Left colon (tissue), 2 donors: ENCODE data around the gene CDH15. TPM values are rescaled to one million over a fixed set of nuclear protein-coding genes. Genes with fewer than 3 reads are reported as not detected.
"Not testable (repeated sequence)": the region's sequence is repeated elsewhere in the genome, so short reads cannot be mapped to it uniquely, and the experiment has no call there.

Source experiments
- ATAC-seq: fragments of 200-7000 bp; cut with Tn5 transposase; one replicate; pipeline ENCODE4 v1.9.1; 2020; ENCODE audit warnings: mild to moderate bottlenecking, moderate library complexity
- DNase-seq, 2 donors: peaks; one replicate each; pipeline ENCODE4 v3.0.0-alpha.2; 2020
- intact Hi-C, 2 donors: fragments of 100-400 bp; cut with DNase I in 1 of 2; cut with micrococcal nuclease in 1 of 2; formaldehyde crosslinking; loops; one replicate each; pipeline versions ENCODE4 v1.11.2 to v1.14.0; 2022; cut with DNase I, micrococcal nuclease
- total RNA-seq, 2 donors: library from RNA; stranded (reverse); fragmentation: NEBNext Ultra II Directional; extraction: Animal tissue kit (Norgen Biotek cat#: 25700); gene quantifications; one replicate each; pipeline ENCODE4 v1.2.1, GENCODE V29; 2021
- donor health status: DM: no; HTN: no; CAD: no.
- donor health status: DM: yes; HTN: yes; CAD: no.

CDH15 gene
- total RNA-seq, 2 donors from 2014 or later, result not detected

DNA sequence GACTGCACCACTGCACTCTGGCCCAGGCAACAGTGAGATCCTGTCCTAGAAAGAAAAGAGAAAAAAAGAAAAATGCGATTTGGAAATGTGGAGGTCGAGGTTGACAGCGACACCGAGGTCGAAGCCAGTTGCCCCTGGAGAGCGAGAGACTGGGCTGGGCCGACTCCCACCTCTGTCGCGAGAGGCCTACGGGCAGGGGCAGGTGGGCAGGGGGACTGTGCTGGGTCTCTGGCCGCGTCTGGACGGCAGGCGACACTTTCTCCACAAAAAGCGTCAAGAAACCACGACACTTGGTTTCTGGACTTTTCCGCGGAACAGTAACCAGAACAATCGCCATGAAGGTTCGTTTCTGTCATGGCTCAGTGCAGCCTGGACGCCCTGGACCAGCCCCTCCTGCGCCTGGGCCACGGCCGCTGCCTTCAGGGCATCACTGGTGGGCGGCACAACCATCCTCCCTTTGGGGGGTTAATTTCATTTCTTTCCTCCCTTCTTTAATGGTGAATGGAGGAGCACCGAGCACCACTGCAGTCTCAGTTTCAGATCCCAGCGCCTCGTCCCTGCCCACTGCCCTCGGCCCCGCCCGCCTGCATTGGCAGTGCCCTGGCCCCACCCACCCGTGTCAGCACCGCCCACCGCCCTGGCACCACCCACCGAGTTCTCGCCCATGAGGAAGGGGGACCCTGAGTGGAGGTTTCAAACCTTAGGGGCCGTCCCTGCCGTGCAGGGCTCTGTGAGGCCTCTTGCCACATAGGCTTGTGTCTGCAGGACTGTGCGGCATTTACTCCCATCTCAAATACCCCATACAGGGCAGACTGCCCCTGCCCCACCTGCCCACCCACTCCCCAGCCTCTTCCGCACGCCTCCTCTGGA, 18.5 kb upstream of the CDH15 start:
- ATAC-seq (peak; percentile 21), DNase-seq (no peak)
- intact Hi-C loops, result no loop called here

DNA sequence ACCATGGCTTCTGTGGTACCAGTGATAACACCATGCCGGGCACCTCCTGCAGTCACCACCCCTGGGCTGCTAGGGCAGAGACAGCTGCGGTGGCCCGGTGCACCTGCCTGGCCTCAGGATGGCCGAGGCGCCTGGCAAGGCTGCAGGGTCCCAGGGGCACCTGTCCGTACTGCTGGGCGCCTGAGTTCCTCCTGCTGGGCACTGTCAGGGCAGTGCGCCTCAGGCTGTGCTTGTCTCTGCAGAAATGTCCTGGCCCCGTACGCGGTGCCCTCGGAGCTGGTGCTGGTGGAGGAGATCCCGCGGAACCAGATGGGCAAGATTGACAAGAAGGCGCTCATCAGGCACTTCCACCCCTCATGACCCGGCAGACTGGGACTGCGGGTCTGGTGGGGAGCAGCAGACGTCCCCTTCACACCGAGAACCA, 17.7 kb upstream of the CDH15 start:
- DNase-seq (no peak), ATAC-seq (peak; percentile 29)
- intact Hi-C loops, result no loop called here

DNA sequence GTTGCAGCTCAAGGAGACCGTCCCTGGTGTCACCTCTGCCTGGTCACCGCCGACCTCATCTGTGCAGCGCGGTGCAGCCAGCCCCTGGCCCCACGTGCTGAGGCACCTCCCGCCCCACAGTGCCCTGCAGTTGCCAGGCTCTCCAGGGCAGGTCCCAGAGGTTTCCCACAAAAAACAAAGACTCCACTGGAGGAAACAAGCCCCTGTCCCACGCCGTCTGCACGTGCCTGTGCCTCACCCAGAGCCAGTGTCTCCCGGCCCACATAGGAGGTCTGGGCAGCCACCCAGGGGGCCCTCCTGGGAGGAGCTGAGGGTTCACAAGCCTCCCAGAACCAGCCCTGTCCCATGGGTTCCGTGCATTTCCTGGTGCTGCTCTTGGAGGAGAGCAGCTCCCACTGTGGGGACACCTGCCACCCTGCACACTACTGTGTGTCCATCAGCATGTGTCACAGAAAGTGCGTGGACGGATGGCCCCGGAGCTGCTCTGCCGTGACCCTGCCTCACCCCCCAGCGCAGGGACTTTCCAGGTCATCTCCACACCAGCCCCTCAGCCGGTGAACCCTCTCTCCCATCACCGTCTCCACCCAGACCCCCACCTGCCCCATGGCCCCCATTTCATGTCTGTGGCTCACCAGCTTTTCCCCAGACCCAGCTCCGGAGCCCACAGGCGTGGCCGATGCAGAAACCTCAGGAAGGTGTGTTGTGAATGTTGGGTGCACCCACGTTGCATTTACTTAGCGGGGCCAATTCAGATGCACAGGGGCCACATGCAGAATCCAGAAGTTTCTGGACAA, 17.0 kb upstream of the CDH15 start:
- DNase-seq (no peak), ATAC-seq (peak; percentile 35)
- intact Hi-C loops, result no loop called here

DNA sequence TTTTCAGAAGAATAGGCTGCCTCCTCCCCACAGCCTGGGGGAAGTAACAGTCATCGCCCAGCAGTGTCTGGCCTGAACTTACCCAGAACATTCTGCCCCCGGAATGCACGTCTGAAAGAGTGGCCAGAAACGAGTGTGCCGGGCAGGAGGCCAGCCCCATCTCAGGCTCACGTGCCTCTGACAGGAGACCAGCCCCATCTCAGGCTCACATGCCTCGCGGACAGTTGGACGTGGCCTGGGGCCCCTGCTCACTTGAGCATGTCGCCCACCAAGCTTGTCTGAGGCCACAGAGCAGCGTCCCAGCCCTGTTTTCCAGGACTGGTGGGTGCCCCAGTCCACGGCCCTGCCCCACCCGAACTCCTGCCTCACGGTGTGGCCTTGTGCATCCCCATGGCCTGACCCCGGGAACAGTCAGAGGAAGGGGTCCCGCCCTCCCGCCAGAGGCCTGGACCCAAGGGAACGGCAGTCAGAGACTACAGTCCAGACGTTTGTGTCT, 16.3 kb upstream of the CDH15 start:
- DNase-seq, result peak; percentile 55 to 60
- intact Hi-C loops, result no loop called here
- peak; percentile 37 for ATAC-seq

DNA sequence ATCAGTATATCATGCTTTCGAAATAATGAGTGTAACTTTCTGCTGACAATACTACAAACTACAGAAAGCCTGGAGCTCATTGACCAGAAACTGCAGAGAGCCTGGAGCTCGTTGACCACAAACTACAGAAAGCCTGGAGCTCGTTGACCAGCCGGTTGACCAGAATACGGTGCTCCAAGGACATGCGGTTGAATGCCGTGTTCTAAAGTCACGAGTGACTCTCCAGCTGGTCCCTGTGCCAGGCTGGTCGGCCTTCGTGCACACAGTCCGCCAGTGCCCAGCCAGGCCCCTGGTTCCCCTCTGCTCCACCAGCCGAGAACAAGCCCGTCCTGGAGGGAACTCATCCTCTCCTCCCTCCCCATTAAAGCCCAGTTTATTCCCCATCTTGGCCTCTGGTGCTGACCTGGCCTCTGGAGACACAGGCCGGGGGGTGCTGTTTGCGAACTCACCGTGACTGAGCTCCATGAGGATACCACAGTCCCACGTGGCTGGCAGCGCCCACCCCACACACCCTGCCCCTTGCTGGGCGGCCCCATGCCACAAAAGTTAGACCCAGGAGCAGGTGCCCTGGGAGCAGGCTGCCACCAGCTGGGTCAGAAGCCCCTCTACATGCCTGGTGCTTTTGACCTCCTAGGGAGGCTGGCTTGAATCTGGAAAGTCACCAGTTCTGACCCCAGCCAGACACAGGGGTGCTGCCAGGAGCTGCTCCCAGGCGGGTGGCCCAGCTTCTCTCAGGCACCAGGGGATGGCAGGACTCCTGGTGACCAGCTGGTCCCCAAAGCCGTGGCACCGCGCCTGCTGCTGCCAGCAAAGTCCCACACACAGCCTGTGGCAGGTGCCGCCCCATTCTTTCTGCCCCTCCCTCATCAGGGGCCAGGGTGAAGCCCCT, 15.5 kb upstream of the CDH15 start:
- intact Hi-C loops, result no loop called here
- ATAC-seq (peak; percentile 2), DNase-seq (no peak)

DNA sequence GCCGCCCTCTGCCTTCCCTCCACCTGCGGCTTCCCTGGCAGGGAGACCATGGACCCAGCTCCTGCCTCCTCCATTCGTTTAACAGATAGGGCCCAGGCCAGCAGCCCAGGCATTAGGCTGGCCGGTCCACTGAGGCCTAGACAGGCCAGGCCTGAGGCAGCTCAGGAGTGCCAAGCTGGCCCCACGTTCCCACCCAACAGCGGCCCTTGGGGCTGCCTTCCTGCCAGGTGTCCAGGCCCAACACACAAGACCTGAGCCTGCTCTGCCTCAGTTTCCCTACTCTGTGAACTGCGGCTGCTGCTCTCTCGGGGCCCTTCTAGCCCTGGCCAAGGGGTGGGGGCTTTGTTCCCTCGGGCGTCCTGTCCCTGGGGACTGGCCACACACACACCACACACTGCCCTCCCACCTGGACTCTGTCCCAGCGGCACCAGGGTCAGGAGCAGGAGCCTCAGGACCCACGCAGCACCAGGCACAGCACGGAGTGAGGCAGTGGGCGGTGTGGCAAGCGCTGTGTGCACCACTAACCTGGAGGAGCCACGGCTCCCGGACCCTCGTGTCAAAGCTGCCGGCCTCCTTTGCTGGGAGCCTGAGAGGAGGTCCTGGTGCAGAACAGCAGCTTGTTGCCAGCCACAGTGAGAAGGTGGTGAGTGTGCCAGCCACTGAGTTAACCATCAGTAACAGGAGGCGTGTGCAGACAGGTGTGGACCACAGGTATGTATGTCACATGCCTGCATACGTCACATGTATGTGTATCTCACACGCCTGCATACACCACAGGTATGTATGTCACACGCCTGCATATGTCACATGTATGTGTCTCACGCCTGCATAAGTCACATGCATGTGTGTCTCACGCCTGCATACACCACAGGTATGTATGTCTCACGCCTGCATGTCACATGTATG, 14.6 kb upstream of the CDH15 start:
- ATAC-seq (no peak), DNase-seq (no peak)
- intact Hi-C loops, result no loop called here

DNA sequence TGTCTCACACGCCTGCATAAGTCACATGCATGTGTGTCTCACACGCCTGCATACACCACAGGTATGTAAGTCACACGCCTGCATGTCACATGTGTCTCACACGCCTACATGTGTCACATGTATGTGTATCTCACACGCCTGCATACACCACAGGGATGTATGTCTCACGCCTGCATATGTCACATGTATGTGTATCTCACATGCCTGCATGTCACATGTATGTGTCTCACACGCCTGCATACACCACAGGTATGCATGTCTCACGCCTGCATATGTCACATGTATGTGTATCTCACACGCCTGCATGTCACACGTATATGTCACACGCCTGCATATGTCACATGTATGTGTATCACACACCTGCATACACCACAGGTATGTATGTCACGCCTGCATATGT, 13.8 kb upstream of the CDH15 start:
- intact Hi-C loops, result no loop called here
- no peak for ATAC-seq
- no peak for DNase-seq

DNA sequence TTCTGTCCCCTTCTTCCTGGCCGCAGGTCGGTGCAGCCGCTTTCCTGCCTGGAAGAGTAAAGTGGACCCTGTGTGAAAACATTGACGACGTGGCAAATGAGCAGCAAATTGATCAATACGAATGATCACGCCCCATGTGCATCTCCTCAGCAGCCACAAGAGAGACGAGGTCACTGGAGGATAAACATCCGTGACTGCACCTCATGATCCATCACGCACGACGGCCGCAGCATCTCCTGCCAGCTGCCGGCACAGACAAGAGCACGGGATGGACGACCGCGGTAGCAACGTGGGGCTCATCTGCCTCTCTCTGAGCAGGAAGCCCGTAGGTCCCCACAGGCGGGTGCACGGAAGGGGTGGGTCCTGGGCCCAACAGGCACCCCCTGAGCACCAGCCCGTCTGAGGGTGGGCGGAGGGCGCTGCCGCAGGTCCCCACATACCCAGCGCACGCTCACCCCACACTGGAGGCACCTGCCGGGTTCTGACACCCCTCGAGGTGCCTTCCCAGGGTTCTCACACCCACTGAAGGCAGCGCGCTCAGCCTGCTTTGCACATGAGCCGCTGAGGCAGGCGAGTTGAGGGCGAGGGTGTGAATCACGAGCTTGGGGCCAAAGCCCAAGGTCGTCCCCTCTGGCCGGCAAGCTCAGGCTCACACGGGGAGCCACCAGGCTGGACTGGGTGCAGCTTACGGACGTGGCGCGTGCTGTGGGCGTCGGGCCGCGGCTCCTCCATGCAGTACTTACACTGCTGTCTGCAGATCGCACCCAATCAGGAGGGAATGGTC, 12.3 kb upstream of the CDH15 start:
- intact Hi-C loops, result no loop called here
- ATAC-seq (no peak), DNase-seq (no peak)

DNA sequence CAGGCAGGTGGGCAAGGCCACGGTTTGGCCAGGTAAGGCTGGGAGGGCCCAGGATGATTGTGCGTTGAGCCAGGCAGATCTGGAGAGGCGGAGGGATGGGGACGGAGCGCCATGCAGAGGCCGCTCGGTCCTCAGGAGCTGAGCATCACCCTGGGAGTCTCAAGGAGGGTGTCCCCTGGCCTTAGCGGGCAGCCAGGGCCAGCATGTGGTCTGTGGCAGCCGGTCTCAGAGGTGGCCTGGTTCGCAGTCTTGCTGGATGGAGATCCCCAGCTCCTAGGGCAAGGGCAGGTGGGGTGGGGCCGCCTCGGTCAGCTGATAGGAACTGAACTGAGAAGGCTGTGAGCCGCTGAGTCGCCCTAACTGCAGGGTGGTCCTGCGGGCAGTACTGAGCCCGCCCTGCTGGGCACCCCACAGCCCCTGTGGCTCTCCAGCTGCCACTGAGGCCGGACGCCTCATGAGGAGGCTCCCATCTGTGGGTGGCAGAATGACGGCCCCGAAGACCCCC, 11.6 kb upstream of the CDH15 start:
- intact Hi-C loops, result no loop called here
- no peak for DNase-seq
- no peak for ATAC-seq

DNA sequence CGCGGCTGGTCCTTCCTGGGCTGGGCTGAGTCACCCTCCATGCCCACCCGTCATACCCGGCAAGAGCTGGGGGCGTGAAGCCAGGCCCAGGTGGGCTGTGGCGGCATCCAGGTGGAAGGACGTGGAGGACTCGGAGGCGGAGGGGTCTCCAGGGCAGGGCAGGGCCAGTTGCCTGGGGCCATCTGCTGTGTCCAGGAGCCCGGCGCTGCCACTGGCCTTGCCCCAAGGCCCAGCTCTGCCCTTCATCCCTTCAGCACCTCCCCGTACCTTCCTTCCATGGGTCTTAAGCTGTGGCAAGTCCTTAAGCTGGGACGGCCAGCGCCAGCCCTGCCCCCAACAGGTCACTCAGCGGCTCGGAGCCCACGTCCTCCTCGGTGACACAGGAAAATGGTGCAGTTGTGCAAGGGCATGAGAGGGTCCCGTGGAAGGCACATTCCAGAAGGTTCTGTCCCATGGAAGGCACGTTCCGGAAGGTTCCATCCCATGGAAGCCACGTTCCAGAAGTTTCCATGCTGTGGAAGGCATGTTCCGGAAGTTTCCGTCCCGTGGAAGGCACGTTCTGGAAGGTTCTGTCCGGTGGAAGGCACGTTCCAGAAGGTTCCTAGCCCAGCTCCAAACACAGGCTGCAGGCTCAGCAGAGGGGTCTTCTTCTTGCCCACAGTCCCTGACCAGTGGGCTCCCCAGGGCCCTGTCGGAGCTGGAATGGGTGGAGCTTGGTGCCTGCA, 10.4 kb upstream of the CDH15 start:
- DNase-seq, result no peak
- intact Hi-C loops, result no loop called here
- no peak for ATAC-seq

DNA sequence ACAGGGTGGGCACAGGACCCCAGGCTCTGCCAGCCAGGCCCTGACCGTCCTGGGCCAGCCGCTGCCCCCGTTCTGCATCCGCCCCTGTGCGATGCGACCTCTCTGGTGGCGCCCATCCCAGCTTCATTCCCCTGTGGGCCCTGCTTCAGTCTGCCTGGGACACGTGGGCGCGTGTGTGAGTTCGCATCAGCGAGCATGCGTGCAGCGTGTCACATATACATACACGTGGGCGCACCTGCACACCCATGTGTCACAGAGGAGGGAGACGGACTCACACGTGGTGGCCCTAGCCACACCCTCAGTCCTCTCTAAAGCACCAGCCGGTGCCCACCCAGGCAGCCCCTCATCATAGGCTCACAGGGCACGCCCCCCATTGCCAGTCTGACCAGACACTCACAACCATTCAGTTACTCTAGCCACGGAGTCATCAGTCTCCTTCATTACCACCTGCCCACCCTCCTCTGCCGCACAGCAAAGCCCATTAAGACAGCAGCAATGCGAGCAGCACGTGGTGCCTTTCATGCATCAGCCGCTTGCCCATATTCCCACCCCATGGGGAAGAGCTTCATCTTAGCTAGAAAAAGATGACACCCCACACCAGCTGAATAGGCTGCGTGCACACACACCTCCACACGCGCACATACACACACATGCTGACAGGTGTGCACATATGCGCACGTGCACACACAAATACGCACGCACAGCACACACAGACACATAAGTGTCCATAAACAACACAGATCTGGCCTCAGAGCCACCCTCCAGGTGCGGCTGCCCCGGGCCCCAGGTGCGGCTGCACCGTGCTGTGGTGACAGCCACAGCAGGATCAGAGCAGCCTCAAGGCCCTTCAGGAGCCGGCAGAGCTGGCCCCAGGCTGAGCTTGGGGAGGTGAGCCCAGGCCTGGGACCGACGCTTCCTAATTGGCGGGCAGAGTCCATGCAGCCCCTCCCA, 9.5 kb upstream of the CDH15 start:
- intact Hi-C loops, result no loop called here
- DNase-seq (no peak), ATAC-seq (no peak)

DNA sequence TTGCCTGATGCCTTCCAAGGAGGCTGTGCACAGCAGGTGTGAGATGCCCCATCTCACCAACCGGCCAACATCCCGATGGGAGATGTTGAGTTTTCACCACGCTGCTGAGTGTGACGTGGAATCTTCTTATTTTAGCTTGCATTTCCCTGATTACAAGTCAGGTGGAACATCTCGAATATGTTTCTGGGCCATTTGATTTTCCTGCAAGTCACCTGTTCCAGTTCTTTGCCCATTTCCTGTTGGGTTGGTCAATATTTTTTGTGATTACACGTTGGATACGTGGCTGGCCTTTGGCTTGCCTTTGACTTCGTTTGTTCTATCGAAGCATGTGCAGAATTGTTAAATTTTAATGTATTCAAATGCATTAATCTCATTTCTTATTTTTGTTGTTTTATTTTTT, 8.3 kb upstream of the CDH15 start:
- DNase-seq (no peak), ATAC-seq (no peak)
- intact Hi-C loops, result no loop called here

DNA sequence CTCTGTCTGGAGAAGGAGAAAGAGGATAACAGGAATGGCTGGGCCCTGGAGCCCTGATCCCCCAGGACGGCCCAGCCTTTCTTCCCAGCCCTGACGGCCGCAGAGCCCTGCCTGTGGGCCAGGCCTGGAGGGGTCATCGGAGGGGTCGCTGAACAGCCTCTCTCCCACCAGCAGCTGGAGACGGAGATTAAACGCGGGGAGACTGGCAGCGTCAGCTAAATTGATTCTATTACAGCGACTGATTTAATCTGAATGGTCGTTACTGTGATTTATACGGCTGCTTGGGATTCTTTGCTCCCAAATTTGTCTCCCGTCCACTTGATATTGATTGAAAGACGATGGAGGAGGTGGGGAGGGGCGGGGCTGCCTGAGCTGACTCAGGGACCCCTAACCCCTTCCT, 7.1 kb upstream of the CDH15 start:
- no peak for DNase-seq
- ATAC-seq, result no peak
- intact Hi-C loops, result no loop called here

DNA sequence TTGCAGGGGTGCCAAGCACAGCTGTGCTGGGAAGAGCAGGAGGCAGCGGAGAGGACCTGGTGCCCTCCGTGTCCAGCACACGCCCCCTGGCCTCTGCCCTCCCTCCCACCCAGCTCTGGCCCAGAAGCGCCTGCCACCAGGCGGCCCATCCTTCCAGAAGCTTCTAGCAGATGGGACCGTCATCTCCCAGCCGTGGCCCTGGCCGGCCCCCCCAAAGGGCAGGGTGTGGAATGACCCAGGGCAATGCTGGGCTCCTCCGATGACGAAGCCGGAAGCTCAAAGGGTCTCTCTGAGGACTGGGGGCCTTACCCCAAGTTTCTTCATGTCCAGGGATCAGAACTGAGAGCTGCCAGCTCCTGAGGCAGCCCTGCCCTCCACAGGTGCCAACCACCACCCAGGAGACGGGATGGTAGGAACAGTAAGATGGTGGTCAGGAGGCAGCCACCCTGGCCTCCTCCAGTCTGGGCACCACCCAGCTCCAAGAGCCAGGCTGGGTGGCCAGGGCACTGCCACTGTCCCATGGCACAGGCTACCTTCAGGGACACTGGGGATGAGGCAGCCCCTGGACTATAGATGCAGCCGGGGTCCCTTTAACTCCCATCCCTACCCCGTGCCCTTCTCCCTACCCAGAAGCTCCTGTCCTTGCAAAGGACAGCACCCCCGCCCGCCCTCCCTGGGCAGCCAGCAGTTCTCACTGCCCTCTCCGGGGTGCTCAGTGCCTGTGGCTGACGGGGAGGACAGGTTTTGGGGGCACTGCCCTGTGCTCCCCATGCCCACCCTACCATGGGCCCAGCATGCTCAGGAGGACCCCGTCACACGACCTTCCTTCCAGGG, 6.5 kb upstream of the CDH15 start:
- DNase-seq, result no peak
- ATAC-seq, result no peak
- intact Hi-C loops, result no loop called here

DNA sequence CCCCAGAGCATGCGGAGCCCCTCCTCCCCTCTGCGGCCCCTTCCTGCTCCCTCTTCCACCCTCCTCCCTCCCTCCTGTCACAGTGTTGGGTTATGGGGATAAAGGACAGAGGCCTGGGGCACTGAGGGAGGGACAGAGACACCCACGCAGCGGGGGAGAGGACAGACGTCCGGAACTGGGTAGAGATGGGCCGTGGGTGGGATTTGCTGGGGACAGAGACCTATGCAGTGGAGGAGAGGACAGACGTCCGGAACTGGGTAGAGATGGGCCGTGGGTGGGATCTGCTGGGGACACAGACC, 5.9 kb upstream of the CDH15 start:
- DNase-seq, intact Hi-C loops, ATAC-seq: not testable (repeated sequence)
